ENCODE measurements around the gene FOXP1.

Gene FOXP1

GRCh38 chr3:71548705-71549384 lies 34.7 kb downstream of the FOXP1 start:
- TF ChIP-seq CTCF (IDR thresholded peaks at IDR 0.05; ENCODE audit: low read depth, low read length, missing control alignments): no peak
- no peak overlapping the region for H3K27ac ChIP-seq
- no peak overlapping the region for H3K4me3 ChIP-seq (ENCODE audit: low read depth, low read length)
- no peaks in the 10 kb centered on the region for H3K36me3 ChIP-seq (replicated peaks)
- H3K27me3 ChIP-seq (replicated peaks): no peaks in the 10 kb centered on the region
- in situ Hi-C loops (cut with HindIII; ENCODE audit: low pct_ligation_motif_present, low sequenced_read_pairs): no loop called here
- no peak for DNase-seq

GRCh38 chr3:71547249-71548198 lies 36.0 kb downstream of the FOXP1 start:
- DNase-seq: no peak
- Histone ChIP-seq H3K4me3 (ENCODE audit: low read depth, low read length) (no peak overlapping the region), H3K27ac (no peak overlapping the region), H3K27me3 (replicated peaks) (no peaks in the 10 kb centered on the region), H3K36me3 (replicated peaks) (no peaks in the 10 kb centered on the region)
- TF ChIP-seq CTCF (IDR thresholded peaks at IDR 0.05; ENCODE audit: low read depth, low read length, missing control alignments): no peak
- in situ Hi-C loops (cut with HindIII; ENCODE audit: low pct_ligation_motif_present, low sequenced_read_pairs): no loop called here

DNA sequence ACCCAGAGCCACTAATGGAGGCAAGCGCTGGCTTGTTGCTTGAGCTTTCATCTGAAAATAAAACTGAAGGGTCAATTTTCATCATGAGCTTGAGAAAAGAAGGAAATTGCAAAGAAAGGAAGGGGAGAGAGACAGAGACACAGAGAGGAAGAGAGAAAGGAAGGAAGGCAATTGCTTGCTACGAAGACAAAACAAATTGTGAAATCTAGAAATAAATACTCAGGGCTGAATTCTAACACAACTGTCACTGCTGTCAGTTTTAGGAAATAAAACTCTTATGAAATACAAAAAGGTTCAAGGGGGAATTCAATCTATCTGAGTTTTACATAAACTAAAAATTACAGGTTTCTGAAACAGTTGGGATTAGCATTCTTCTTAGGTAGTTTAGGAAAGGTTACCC lies 36.7 kb downstream of the FOXP1 start:
- TF ChIP-seq CTCF (IDR thresholded peaks at IDR 0.05; ENCODE audit: low read depth, low read length, missing control alignments): no peak
- Histone ChIP-seq H3K4me3 (ENCODE audit: low read depth, low read length) (no peak overlapping the region), H3K27me3 (replicated peaks) (no peaks in the 10 kb centered on the region), H3K36me3 (replicated peaks) (no peaks in the 10 kb centered on the region), H3K27ac (no peak overlapping the region)
- no peak for DNase-seq
- in situ Hi-C loops (cut with HindIII; ENCODE audit: low pct_ligation_motif_present, low sequenced_read_pairs): no loop called here

DNA sequence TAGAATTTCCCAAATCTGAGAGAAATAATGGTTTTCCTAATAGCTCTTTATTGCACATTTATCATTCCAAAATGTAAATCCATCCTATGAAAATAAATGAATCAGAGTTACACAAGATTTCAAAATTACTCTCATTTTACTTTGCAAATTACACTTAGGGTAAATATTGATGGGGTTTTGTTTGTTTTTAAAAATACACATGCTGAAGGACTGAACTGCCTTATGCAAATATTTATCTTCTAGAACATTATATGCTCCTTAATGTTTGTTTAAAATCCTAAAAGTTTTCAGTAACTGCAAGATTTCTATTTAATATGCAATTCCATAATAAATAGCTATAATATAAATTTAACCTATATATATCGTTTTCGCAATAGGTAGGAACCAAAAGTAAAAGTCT lies 38.2 kb downstream of the FOXP1 start:
- no peak for TF ChIP-seq CTCF (IDR thresholded peaks at IDR 0.05; ENCODE audit: low read depth, low read length, missing control alignments)
- no peaks in the 10 kb centered on the region for H3K27me3 ChIP-seq (replicated peaks)
- in situ Hi-C loops (cut with HindIII; ENCODE audit: low pct_ligation_motif_present, low sequenced_read_pairs): no loop called here
- H3K4me3 ChIP-seq (ENCODE audit: low read depth, low read length): no peak overlapping the region
- H3K36me3 ChIP-seq (replicated peaks): no peaks in the 10 kb centered on the region
- no peak for DNase-seq
- no peak overlapping the region for H3K27ac ChIP-seq

GRCh38 chr3:71543371-71544016 lies 40.0 kb downstream of the FOXP1 start:
- TF ChIP-seq CTCF (IDR thresholded peaks at IDR 0.05; ENCODE audit: low read depth, low read length, missing control alignments): no peak
- no peak overlapping the region for H3K4me3 ChIP-seq (ENCODE audit: low read depth, low read length)
- H3K27ac ChIP-seq: no peak overlapping the region
- no peaks in the 10 kb centered on the region for H3K36me3 ChIP-seq (replicated peaks)
- DNase-seq: no peak
- H3K27me3 ChIP-seq (replicated peaks): no peaks in the 10 kb centered on the region
- in situ Hi-C loops (cut with HindIII; ENCODE audit: low pct_ligation_motif_present, low sequenced_read_pairs): no loop called here
